PFSK-1 (cell line): Measurements from ENCODE around the gene FAAH2.

Source experiments
- FOXP2 ChIP-seq: optimal IDR thresholded peaks from 2 replicates; pipeline ENCODE3; 2011; ENCODE audit warnings: borderline replicate concordance, control low read depth, inconsistent platforms; ENCODE audit not compliant: insufficient read depth; ENCODE audit errors: extremely low read length, extremely low read depth
- POLR2AphosphoS5 ChIP-seq: IDR thresholded peaks from 2 replicates; pipeline ENCODE4 v1.6.1; 2012; ENCODE audit warnings: low read depth, mild to moderate bottlenecking, control low read depth, low read length, moderate library complexity
- SIN3A ChIP-seq: IDR thresholded peaks from 2 replicates; pipeline ENCODE4 v1.6.1; 2012; ENCODE audit warnings: mild to moderate bottlenecking, low read length, moderate library complexity, borderline replicate concordance; ENCODE audit not compliant: insufficient read depth
- TAF1 ChIP-seq: IDR thresholded peaks from 2 replicates; pipeline ENCODE4 v1.6.1; 2012; ENCODE audit warnings: low read length, control low read depth, borderline replicate concordance; ENCODE audit not compliant: insufficient read depth
- TF ChIP-seq, protein P1 (sequence below), 2 experiments: IDR thresholded peaks; 2 replicates each; pipeline versions ENCODE4 v1.6.1 to v1.8.0; 2011 to 2012; ENCODE audit warnings: low read depth in 2 of 2, low read length in 2 of 2, control low read depth in 1 of 2, inconsistent platforms in 1 of 2, mild to moderate bottlenecking in 1 of 2, moderate library complexity in 1 of 2; ENCODE audit not compliant: insufficient read depth in 1 of 2

The FAAH2 gene

DNA sequence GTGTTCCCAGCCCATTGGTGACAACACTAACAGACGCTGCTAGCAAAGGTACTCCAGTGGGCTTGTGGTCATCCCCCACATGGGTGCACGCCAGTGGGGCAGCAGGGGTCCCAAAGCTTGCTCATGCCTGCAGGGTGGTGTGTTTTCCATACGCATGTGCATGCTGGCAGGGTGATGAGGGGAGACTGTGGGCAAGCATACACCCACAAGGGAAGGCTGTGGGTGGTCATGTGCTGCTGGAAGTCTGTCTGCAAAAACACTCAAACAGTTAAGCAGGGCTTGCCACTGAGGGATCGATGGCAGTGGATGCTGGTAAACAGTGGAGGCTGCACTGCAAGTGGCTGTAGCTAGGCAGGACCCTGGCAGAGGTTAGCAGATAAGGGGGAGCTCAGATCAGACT lies 79.9 kb downstream of the FAAH2 start:
- TF ChIP-seq SIN3A (no peak), TAF1 (no peak), FOXP2 (no peak), POLR2AphosphoS5 (no peak)
- TF ChIP-seq, protein P1, sequence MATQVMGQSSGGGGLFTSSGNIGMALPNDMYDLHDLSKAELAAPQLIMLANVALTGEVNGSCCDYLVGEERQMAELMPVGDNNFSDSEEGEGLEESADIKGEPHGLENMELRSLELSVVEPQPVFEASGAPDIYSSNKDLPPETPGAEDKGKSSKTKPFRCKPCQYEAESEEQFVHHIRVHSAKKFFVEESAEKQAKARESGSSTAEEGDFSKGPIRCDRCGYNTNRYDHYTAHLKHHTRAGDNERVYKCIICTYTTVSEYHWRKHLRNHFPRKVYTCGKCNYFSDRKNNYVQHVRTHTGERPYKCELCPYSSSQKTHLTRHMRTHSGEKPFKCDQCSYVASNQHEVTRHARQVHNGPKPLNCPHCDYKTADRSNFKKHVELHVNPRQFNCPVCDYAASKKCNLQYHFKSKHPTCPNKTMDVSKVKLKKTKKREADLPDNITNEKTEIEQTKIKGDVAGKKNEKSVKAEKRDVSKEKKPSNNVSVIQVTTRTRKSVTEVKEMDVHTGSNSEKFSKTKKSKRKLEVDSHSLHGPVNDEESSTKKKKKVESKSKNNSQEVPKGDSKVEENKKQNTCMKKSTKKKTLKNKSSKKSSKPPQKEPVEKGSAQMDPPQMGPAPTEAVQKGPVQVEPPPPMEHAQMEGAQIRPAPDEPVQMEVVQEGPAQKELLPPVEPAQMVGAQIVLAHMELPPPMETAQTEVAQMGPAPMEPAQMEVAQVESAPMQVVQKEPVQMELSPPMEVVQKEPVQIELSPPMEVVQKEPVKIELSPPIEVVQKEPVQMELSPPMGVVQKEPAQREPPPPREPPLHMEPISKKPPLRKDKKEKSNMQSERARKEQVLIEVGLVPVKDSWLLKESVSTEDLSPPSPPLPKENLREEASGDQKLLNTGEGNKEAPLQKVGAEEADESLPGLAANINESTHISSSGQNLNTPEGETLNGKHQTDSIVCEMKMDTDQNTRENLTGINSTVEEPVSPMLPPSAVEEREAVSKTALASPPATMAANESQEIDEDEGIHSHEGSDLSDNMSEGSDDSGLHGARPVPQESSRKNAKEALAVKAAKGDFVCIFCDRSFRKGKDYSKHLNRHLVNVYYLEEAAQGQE (IDR thresholded peaks at IDR 0.05; ENCODE audit: insufficient read depth in 1 of 2, low read depth in 2 of 2, low read length in 2 of 2): no peak

DNA sequence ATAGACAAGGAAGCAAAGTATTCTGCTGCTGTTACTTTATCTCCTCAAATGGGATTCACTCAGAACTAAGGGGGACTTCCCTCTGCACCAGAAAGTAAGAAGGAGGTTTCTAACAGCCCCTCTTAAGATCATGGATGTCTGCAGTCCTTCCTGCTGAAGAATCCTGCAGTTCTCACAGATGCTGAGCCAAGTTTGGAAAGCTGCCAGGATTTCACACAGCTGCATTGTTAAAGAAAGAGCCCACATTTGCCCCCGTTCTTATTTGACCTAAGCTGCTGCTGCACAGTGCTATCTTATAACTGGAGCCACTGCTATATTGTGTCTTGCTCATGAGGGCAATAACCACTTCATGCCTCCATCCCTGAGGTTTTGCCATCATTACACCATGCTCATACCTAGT lies 81.1 kb downstream of the FAAH2 start:
- no peak for TF ChIP-seq SIN3A
- TF ChIP-seq POLR2AphosphoS5: no peak
- TF ChIP-seq FOXP2: no peak
- no peak for TF ChIP-seq TAF1
- TF ChIP-seq, protein P1 (IDR thresholded peaks at IDR 0.05; ENCODE audit: insufficient read depth in 1 of 2, low read depth in 2 of 2, low read length in 2 of 2): no peak

DNA sequence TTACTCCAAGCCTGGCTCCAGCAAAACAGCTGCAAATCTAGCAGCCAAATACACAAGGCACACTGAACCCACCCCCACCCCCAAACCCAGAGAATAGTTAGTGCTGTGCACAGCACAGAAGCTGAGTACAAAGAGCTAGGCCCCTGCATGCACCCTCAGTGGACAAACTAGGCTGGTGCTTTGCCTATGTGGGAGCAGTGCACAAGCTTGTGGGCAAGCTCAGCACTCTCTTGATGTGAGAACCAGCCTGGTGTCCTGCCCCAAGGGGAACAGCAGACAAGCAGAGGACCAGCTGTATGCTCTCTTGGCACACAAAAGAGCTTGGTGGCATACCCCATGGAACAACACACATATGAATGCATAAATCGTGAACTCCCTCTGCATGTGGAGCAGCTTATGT lies 81.7 kb downstream of the FAAH2 start:
- TF ChIP-seq TAF1 (no peak), SIN3A (no peak), FOXP2 (no peak), POLR2AphosphoS5 (no peak)
- TF ChIP-seq, protein P1 (IDR thresholded peaks at IDR 0.05; ENCODE audit: insufficient read depth in 1 of 2, low read depth in 2 of 2, low read length in 2 of 2): no peak

DNA sequence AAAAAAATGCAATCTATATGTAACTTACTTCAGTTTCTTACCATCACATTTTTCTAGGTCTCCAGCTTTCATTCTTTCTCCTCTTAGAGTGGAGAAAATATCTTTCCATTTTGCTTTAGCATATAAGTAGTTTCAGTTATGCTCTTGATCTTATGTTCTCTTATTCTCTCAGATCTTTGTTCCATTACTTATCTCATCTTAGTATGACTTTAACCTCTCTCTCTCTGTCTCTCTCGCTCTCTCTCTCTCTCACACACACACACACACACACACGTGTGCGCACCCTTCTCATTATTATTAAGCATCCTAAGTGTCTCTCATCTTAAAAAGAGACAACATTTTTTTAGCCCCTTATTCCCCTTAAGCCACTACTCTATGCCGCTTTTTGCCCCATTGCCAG lies 92.8 kb downstream of the FAAH2 start:
- no peak for TF ChIP-seq FOXP2
- no peak for TF ChIP-seq TAF1

DNA sequence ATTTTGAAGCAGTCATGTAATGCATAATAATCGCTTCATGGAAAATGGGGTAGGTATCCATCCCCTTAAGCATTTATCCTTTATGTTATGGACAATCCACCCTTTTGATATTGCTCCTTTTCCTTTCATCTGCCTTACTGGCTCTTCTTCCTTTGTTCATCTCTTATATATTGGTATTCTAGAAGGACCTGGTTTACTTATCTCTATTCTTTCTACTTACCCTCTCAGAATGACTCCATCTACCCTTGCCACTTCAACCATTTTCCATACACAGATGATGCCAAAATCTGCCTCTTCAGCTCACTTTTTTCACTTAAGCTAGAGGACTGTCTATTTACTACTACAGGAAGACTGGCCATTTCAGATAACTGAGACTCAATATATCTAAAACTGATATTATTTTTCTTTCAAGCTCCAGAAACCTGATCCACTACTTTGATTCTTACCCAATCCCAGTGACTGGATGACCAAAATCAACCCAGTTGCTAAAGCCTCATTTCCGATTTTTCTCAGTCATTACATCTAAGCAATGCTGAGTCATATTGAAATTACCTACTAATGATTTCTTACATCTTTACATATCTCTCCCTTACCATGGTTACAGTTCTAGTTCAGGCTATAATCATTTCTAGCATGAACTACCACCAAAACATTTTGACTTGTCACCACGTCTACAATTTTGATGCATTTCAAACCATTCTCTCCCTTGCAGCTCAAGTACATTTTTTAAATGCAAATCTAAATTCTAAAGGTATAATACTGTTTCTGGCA lies 93.7 kb downstream of the FAAH2 start:
- TF ChIP-seq, protein P1 (IDR thresholded peaks at IDR 0.05; ENCODE audit: insufficient read depth in 1 of 2, low read depth in 2 of 2, low read length in 2 of 2): no peak
- TF ChIP-seq POLR2AphosphoS5 (no peak), TAF1 (no peak), SIN3A (no peak), FOXP2 (no peak)

DNA sequence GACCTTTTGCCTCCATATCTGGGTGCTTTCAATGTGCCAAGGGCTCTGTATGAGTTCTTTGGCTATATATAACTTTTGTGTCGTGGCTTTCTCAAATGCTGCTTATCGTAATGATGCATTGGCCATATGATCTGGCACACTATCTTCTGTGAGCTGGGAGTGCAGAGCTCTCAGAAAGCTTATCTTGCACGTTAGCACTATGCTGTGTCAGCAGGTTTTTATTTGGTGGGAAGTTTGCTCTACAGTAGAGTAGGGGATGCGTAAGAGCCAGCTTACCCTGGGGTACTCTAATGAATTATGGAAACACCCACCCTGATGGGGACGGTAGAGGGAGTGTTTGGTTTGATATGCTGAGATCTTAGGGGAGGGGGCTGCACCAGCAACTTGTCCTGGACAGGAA lies 119.6 kb downstream of the FAAH2 start:
- TF ChIP-seq POLR2AphosphoS5 (no peak), FOXP2 (no peak)
